Measurements from ENCODE around the gene AJM1. TPM values are rescaled to one million over a fixed set of nuclear protein-coding genes. Genes with fewer than 3 reads are reported as not detected.

The AJM1 gene
- total RNA-seq, 2 donors from 2014 or later, result 1.4 to 3.5 TPM

- no peak overlapping the region for H3K27ac Mint-ChIP-seq
- H3K27me3 ChIP-seq (ENCODE audit: control insufficient read depth, insufficient read depth, low read length, poor library complexity, severe bottlenecking), result no peaks in the 10 kb centered on the region
- H3K9ac ChIP-seq (ENCODE audit: extremely low read depth, low read length, poor library complexity, severe bottlenecking), result no peak overlapping the region
- H3K27me3 Mint-ChIP-seq (ENCODE audit: insufficient read depth), result peaks cover 2% of the 10 kb centered on the region
- no peaks in the 10 kb centered on the region for H3K9me3 Mint-ChIP-seq
- H3K27ac ChIP-seq (ENCODE audit: low read depth, low read length), result no peak overlapping the region
- TF ChIP-seq, protein P1, sequence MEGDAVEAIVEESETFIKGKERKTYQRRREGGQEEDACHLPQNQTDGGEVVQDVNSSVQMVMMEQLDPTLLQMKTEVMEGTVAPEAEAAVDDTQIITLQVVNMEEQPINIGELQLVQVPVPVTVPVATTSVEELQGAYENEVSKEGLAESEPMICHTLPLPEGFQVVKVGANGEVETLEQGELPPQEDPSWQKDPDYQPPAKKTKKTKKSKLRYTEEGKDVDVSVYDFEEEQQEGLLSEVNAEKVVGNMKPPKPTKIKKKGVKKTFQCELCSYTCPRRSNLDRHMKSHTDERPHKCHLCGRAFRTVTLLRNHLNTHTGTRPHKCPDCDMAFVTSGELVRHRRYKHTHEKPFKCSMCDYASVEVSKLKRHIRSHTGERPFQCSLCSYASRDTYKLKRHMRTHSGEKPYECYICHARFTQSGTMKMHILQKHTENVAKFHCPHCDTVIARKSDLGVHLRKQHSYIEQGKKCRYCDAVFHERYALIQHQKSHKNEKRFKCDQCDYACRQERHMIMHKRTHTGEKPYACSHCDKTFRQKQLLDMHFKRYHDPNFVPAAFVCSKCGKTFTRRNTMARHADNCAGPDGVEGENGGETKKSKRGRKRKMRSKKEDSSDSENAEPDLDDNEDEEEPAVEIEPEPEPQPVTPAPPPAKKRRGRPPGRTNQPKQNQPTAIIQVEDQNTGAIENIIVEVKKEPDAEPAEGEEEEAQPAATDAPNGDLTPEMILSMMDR (conservative IDR thresholded peaks at IDR 0.05), result no peak
- DNase-seq, result peak; percentile 48
- no peaks in the 10 kb centered on the region for H3K36me3 Mint-ChIP-seq (ENCODE audit: low read depth)
- WGBS, 2 experiments (ENCODE audit: insufficient coverage in 1 of 2, insufficient read length in 1 of 2), result 93% methylated on average over 19 to 29 of the region's 29 CpGs
- no peaks in the 10 kb centered on the region for H3K9me3 ChIP-seq (ENCODE audit: control insufficient read depth, low read length)
- peaks cover 2% of the 10 kb centered on the region for H3K4me1 Mint-ChIP-seq
- no peak overlapping the region for H3K4me3 ChIP-seq (ENCODE audit: low read length)
- H3K4me1 ChIP-seq (ENCODE audit: control insufficient read depth, insufficient read depth, low read length), result peaks cover 8% of the 10 kb centered on the region
- peaks cover 10% of the 10 kb centered on the region for H3K36me3 ChIP-seq (ENCODE audit: control insufficient read depth, insufficient read depth, low read length)
- H3K4me3 Mint-ChIP-seq, result no peak overlapping the region
These were observed 10.7 kb downstream of the AJM1 start for GRCh38 chr9:136852664-136853595.

- no peak overlapping the region for H3K4me3 ChIP-seq (ENCODE audit: low read length)
- H3K36me3 ChIP-seq (ENCODE audit: control insufficient read depth, insufficient read depth, low read length), result peaks cover 10% of the 10 kb centered on the region
- peaks cover 8% of the 10 kb centered on the region for H3K4me1 ChIP-seq (ENCODE audit: control insufficient read depth, insufficient read depth, low read length)
- DNase-seq, result peak; percentile 51
- H3K4me3 Mint-ChIP-seq, result no peak overlapping the region
- H3K27me3 Mint-ChIP-seq (ENCODE audit: insufficient read depth), result no peaks in the 10 kb centered on the region
- no peaks in the 10 kb centered on the region for H3K9me3 ChIP-seq (ENCODE audit: control insufficient read depth, low read length)
- peaks cover 2% of the 10 kb centered on the region for H3K4me1 Mint-ChIP-seq
- H3K27ac ChIP-seq (ENCODE audit: low read depth, low read length), result no peak overlapping the region
- no peak overlapping the region for H3K9ac ChIP-seq (ENCODE audit: extremely low read depth, low read length, poor library complexity, severe bottlenecking)
- H3K27me3 ChIP-seq (ENCODE audit: control insufficient read depth, insufficient read depth, low read length, poor library complexity, severe bottlenecking), result no peaks in the 10 kb centered on the region
- no peak overlapping the region for H3K27ac Mint-ChIP-seq
- H3K9me3 Mint-ChIP-seq, result no peaks in the 10 kb centered on the region
- 93 to 96% methylated on average over 13 to 18 of the region's 18 CpGs for WGBS, 2 experiments (ENCODE audit: insufficient coverage in 1 of 2, insufficient read length in 1 of 2)
- TF ChIP-seq, protein P1 (conservative IDR thresholded peaks at IDR 0.05), result peak; percentile 14
- H3K36me3 Mint-ChIP-seq (ENCODE audit: low read depth), result no peaks in the 10 kb centered on the region
These were observed 11.4 kb downstream of the AJM1 start for GRCh38 chr9:136853596-136854112.

DNA sequence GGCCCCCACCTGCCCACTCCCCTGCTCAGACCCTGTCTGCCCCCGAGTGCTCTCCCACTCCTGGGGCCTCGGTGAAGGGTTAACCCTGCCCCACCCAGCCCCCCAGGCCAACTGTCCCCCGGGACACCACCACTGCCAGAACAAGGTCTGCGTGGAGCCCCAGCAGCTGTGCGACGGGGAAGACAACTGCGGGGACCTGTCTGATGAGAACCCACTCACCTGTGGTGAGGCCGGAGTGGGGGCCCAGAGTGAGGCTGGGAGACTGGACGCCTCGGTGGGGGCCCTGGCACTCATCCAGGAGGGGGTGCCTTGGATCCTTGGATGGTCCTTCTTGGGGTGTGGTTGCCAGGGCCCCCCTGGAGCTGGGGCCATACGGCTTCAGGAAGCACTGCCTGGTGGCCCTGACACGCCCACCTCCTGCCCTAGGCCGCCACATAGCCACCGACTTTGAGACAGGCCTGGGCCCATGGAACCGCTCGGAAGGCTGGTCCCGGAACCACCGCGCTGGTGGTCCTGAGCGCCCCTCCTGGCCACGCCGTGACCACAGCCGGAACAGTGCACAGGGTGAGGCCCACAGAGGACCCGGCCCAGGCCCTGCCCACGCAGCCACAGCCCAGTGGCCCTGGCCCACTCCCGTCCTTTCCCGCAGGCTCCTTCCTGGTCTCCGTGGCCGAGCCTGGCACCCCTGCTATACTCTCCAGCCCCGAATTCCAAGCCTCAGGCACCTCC is 12.0 kb downstream of the AJM1 start:
- Histone ChIP-seq H3K9me3 (ENCODE audit: control insufficient read depth, low read length) (no peaks in the 10 kb centered on the region), H3K36me3 (ENCODE audit: control insufficient read depth, insufficient read depth, low read length) (peaks cover 10% of the 10 kb centered on the region), H3K4me3 (ENCODE audit: low read length) (no peak overlapping the region), H3K27me3 (ENCODE audit: control insufficient read depth, insufficient read depth, low read length, poor library complexity, severe bottlenecking) (no peaks in the 10 kb centered on the region), H3K9ac (ENCODE audit: extremely low read depth, low read length, poor library complexity, severe bottlenecking) (no peak overlapping the region), H3K27ac (ENCODE audit: low read depth, low read length) (no peak overlapping the region), H3K4me1 (ENCODE audit: control insufficient read depth, insufficient read depth, low read length) (peaks cover 8% of the 10 kb centered on the region)
- H3K9me3 Mint-ChIP-seq, result no peaks in the 10 kb centered on the region
- TF ChIP-seq, protein P1 (conservative IDR thresholded peaks at IDR 0.05), result no peak
- H3K4me1 Mint-ChIP-seq, result peaks cover 2% of the 10 kb centered on the region
- no peak overlapping the region for H3K4me3 Mint-ChIP-seq
- H3K27ac Mint-ChIP-seq, result no peak overlapping the region
- no peaks in the 10 kb centered on the region for H3K36me3 Mint-ChIP-seq (ENCODE audit: low read depth)
- DNase-seq, result peak; percentile 59
- H3K27me3 Mint-ChIP-seq (ENCODE audit: insufficient read depth), result no peaks in the 10 kb centered on the region
- 91 to 95% methylated on average over 20 to 30 of the region's 30 CpGs for WGBS, 2 experiments (ENCODE audit: insufficient coverage in 1 of 2, insufficient read length in 1 of 2)
